ENCODE results near the gene PDE4C. TPM values are rescaled to one million over a fixed set of nuclear protein-coding genes. Genes with fewer than 3 reads are reported as not detected.

Gene PDE4C
- total RNA-seq, 1 experiment from 2014 or later = 3.0 TPM

DNA sequence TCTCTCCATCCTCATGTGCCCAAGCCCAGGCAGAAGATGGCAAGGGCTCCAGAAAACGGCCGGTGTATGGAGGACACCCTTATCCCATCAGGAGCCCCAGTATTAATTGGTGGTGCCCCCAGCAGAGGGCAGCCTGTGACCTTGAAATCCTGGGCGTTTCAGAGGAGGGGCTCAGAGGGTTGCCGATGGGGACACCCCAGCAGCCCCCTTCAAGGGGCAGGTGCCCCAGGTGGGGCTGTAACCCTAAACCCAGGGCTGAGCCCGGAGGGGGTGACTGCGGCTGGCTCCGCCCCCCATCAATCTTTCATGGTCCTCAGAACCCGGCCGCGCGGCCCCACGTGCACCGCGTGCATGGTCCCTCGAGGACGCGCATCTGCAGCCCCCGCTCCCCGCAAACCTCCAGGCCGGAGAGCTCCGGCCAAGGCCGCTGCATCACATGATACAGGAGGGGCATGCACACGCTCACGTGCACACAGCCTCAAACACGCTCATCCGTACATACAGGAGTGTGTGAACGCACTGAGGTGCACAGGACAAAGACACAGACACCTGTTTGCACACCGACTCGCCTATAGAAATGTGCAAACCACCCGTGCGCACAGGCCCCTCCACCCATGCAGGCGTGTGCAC lies 23.3 kb downstream of the PDE4C start (continued):
- TF ChIP-seq TCF7 (CRISPR knock-in tag; IDR thresholded peaks at IDR 0.05; ENCODE audit: low read depth) (no peak), SMAD4 (CRISPR knock-in tag; IDR thresholded peaks at IDR 0.05) (no peak), ZNF232 (CRISPR knock-in tag; IDR thresholded peaks at IDR 0.05) (no peak), SP1 (CRISPR knock-in tag; conservative IDR thresholded peaks at IDR 0.05) (0 out of 2 replicates have a peak, but pooled peaks have one; percentile 23), ZNF121 (CRISPR knock-in tag; IDR thresholded peaks at IDR 0.05) (no peak), EMX1 (CRISPR knock-in tag; IDR thresholded peaks at IDR 0.05) (no peak), RORB (CRISPR knock-in tag; IDR thresholded peaks at IDR 0.05) (no peak), TEAD1 (CRISPR knock-in tag; IDR thresholded peaks at IDR 0.05) (no peak), SOX15 (CRISPR knock-in tag; IDR thresholded peaks at IDR 0.05) (no peak), JAZF1 (CRISPR knock-in tag; IDR thresholded peaks at IDR 0.05) (no peak), ZNF423 (CRISPR knock-in tag; IDR thresholded peaks at IDR 0.05) (no peak), NR2C2 (CRISPR knock-in tag; IDR thresholded peaks at IDR 0.05) (no peak)
- TF ChIP-seq, protein P1, sequence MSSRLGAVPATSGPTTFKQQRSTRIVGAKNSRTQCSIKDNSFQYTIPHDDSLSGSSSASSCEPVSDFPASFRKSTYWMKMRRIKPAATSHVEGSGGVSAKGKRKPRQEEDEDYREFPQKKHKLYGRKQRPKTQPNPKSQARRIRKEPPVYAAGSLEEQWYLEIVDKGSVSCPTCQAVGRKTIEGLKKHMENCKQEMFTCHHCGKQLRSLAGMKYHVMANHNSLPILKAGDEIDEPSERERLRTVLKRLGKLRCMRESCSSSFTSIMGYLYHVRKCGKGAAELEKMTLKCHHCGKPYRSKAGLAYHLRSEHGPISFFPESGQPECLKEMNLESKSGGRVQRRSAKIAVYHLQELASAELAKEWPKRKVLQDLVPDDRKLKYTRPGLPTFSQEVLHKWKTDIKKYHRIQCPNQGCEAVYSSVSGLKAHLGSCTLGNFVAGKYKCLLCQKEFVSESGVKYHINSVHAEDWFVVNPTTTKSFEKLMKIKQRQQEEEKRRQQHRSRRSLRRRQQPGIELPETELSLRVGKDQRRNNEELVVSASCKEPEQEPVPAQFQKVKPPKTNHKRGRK (CRISPR knock-in tag; IDR thresholded peaks at IDR 0.05; ENCODE audit: borderline replicate concordance) = no peak
- TF ChIP-seq, protein P2, sequence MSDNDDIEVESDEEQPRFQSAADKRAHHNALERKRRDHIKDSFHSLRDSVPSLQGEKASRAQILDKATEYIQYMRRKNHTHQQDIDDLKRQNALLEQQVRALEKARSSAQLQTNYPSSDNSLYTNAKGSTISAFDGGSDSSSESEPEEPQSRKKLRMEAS (CRISPR knock-in tag; IDR thresholded peaks at IDR 0.05) = peak; percentile 95
- TF ChIP-seq, protein P3, sequence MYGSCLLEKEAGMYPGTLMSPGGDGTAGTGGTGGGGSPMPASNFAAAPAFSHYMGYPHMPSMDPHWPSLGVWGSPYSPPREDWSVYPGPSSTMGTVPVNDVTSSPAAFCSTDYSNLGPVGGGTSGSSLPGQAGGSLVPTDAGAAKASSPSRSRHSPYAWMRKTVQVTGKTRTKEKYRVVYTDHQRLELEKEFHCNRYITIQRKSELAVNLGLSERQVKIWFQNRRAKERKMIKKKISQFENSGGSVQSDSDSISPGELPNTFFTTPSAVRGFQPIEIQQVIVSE (CRISPR knock-in tag; IDR thresholded peaks at IDR 0.05; ENCODE audit: borderline replicate concordance) = no peak
- TF ChIP-seq, protein P4, sequence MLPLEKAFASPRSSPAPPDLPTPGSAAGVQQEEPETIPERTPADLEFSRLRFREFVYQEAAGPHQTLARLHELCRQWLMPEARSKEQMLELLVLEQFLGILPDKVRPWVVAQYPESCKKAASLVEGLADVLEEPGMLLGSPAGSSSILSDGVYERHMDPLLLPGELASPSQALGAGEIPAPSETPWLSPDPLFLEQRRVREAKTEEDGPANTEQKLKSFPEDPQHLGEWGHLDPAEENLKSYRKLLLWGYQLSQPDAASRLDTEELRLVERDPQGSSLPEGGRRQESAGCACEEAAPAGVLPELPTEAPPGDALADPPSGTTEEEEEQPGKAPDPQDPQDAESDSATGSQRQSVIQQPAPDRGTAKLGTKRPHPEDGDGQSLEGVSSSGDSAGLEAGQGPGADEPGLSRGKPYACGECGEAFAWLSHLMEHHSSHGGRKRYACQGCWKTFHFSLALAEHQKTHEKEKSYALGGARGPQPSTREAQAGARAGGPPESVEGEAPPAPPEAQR (CRISPR knock-in tag; IDR thresholded peaks at IDR 0.05) = no peak
- TF ChIP-seq, protein P5, sequence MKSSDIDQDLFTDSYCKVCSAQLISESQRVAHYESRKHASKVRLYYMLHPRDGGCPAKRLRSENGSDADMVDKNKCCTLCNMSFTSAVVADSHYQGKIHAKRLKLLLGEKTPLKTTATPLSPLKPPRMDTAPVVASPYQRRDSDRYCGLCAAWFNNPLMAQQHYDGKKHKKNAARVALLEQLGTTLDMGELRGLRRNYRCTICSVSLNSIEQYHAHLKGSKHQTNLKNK (CRISPR knock-in tag; IDR thresholded peaks at IDR 0.05) = no peak
- TF ChIP-seq, protein P6, sequence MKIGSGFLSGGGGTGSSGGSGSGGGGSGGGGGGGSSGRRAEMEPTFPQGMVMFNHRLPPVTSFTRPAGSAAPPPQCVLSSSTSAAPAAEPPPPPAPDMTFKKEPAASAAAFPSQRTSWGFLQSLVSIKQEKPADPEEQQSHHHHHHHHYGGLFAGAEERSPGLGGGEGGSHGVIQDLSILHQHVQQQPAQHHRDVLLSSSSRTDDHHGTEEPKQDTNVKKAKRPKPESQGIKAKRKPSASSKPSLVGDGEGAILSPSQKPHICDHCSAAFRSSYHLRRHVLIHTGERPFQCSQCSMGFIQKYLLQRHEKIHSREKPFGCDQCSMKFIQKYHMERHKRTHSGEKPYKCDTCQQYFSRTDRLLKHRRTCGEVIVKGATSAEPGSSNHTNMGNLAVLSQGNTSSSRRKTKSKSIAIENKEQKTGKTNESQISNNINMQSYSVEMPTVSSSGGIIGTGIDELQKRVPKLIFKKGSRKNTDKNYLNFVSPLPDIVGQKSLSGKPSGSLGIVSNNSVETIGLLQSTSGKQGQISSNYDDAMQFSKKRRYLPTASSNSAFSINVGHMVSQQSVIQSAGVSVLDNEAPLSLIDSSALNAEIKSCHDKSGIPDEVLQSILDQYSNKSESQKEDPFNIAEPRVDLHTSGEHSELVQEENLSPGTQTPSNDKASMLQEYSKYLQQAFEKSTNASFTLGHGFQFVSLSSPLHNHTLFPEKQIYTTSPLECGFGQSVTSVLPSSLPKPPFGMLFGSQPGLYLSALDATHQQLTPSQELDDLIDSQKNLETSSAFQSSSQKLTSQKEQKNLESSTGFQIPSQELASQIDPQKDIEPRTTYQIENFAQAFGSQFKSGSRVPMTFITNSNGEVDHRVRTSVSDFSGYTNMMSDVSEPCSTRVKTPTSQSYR (CRISPR knock-in tag; IDR thresholded peaks at IDR 0.05) = no peak
- TF ChIP-seq, protein P7, sequence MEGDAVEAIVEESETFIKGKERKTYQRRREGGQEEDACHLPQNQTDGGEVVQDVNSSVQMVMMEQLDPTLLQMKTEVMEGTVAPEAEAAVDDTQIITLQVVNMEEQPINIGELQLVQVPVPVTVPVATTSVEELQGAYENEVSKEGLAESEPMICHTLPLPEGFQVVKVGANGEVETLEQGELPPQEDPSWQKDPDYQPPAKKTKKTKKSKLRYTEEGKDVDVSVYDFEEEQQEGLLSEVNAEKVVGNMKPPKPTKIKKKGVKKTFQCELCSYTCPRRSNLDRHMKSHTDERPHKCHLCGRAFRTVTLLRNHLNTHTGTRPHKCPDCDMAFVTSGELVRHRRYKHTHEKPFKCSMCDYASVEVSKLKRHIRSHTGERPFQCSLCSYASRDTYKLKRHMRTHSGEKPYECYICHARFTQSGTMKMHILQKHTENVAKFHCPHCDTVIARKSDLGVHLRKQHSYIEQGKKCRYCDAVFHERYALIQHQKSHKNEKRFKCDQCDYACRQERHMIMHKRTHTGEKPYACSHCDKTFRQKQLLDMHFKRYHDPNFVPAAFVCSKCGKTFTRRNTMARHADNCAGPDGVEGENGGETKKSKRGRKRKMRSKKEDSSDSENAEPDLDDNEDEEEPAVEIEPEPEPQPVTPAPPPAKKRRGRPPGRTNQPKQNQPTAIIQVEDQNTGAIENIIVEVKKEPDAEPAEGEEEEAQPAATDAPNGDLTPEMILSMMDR (IDR thresholded peaks at IDR 0.05) = no peak; the same call in 1 of the 2 replicates
- TF ChIP-seq, protein P8, sequence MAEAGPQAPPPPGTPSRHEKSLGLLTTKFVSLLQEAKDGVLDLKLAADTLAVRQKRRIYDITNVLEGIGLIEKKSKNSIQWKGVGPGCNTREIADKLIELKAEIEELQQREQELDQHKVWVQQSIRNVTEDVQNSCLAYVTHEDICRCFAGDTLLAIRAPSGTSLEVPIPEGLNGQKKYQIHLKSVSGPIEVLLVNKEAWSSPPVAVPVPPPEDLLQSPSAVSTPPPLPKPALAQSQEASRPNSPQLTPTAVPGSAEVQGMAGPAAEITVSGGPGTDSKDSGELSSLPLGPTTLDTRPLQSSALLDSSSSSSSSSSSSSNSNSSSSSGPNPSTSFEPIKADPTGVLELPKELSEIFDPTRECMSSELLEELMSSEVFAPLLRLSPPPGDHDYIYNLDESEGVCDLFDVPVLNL (CRISPR knock-in tag; IDR thresholded peaks at IDR 0.05; ENCODE audit: borderline replicate concordance, low read depth) = no peak
- TF ChIP-seq, protein P9, sequence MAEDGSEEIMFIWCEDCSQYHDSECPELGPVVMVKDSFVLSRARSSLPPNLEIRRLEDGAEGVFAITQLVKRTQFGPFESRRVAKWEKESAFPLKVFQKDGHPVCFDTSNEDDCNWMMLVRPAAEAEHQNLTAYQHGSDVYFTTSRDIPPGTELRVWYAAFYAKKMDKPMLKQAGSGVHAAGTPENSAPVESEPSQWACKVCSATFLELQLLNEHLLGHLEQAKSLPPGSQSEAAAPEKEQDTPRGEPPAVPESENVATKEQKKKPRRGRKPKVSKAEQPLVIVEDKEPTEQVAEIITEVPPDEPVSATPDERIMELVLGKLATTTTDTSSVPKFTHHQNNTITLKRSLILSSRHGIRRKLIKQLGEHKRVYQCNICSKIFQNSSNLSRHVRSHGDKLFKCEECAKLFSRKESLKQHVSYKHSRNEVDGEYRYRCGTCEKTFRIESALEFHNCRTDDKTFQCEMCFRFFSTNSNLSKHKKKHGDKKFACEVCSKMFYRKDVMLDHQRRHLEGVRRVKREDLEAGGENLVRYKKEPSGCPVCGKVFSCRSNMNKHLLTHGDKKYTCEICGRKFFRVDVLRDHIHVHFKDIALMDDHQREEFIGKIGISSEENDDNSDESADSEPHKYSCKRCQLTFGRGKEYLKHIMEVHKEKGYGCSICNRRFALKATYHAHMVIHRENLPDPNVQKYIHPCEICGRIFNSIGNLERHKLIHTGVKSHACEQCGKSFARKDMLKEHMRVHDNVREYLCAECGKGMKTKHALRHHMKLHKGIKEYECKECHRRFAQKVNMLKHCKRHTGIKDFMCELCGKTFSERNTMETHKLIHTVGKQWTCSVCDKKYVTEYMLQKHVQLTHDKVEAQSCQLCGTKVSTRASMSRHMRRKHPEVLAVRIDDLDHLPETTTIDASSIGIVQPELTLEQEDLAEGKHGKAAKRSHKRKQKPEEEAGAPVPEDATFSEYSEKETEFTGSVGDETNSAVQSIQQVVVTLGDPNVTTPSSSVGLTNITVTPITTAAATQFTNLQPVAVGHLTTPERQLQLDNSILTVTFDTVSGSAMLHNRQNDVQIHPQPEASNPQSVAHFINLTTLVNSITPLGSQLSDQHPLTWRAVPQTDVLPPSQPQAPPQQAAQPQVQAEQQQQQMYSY (CRISPR knock-in tag; IDR thresholded peaks at IDR 0.05) = no peak
- TF ChIP-seq, protein P10, sequence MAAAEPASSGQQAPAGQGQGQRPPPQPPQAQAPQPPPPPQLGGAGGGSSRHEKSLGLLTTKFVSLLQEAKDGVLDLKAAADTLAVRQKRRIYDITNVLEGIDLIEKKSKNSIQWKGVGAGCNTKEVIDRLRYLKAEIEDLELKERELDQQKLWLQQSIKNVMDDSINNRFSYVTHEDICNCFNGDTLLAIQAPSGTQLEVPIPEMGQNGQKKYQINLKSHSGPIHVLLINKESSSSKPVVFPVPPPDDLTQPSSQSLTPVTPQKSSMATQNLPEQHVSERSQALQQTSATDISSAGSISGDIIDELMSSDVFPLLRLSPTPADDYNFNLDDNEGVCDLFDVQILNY (CRISPR knock-in tag; IDR thresholded peaks at IDR 0.05) = no peak
